ENCODE results near the gene FER. TPM values are rescaled to one million over a fixed set of nuclear protein-coding genes. Genes with fewer than 3 reads are reported as not detected.
A peak's percentile ranks its signal among the peaks of the same experiment; 100 is the strongest.

FER gene
- polyA plus RNA-seq, 1 donor from 2014 or later = 8.5 TPM

GRCh38 chr5:108726446-108727235 lies 21.1 kb upstream of the FER start:
- no peak overlapping the region for H3K27ac ChIP-seq (ENCODE audit: low read length)
- TF ChIP-seq SMC3 (conservative IDR thresholded peaks at IDR 0.05; ENCODE audit: poor library complexity) (no peak), MXI1 (conservative IDR thresholded peaks at IDR 0.05; ENCODE audit: poor library complexity, severe bottlenecking) (no peak), EP300 (conservative IDR thresholded peaks at IDR 0.05; ENCODE audit: poor library complexity, severe bottlenecking) (no peak), REST (IDR thresholded peaks at IDR 0.05; ENCODE audit: borderline replicate concordance) (no peak), RAD21 (conservative IDR thresholded peaks at IDR 0.05) (no peak), TAF1 (IDR thresholded peaks at IDR 0.05; ENCODE audit: low read depth) (no peak), POLR2AphosphoS5 (IDR thresholded peaks at IDR 0.05) (no peak), EZH2 (IDR thresholded peaks at IDR 0.05; ENCODE audit: borderline replicate concordance, insufficient read depth, low read length, poor library complexity, severe bottlenecking) (no peak), CTCF (IDR thresholded peaks at IDR 0.05; ENCODE audit: poor library complexity, severe bottlenecking) (no peak)
- no peak overlapping the region for H2AFZ ChIP-seq (ENCODE audit: low read depth, low read length)

GRCh38 chr5:108727236-108727650 lies 20.5 kb upstream of the FER start:
- H4K20me1 ChIP-seq (ENCODE audit: insufficient read depth) = no peaks in the 10 kb centered on the region
- no peaks in the 10 kb centered on the region for H3K9me3 ChIP-seq (ENCODE audit: low read length)
- no peaks in the 10 kb centered on the region for H3K79me2 ChIP-seq (replicated peaks; ENCODE audit: insufficient read depth, low read length)
- TF ChIP-seq MXI1 (conservative IDR thresholded peaks at IDR 0.05; ENCODE audit: poor library complexity, severe bottlenecking) = no peak
- TF ChIP-seq EZH2 (IDR thresholded peaks at IDR 0.05; ENCODE audit: borderline replicate concordance, insufficient read depth, low read length, poor library complexity, severe bottlenecking) = no peak
- TF ChIP-seq SMC3 (conservative IDR thresholded peaks at IDR 0.05; ENCODE audit: poor library complexity) = no peak
- no peak for TF ChIP-seq RAD21 (conservative IDR thresholded peaks at IDR 0.05)
- TF ChIP-seq EP300 (conservative IDR thresholded peaks at IDR 0.05; ENCODE audit: poor library complexity, severe bottlenecking) = no peak
- no peak for TF ChIP-seq CTCF (IDR thresholded peaks at IDR 0.05; ENCODE audit: poor library complexity, severe bottlenecking)
- no peak for TF ChIP-seq REST (IDR thresholded peaks at IDR 0.05; ENCODE audit: borderline replicate concordance)
- no peak for TF ChIP-seq POLR2AphosphoS5 (IDR thresholded peaks at IDR 0.05)
- TF ChIP-seq TAF1 (IDR thresholded peaks at IDR 0.05; ENCODE audit: low read depth) = no peak
- H3K4me2 ChIP-seq (ENCODE audit: low read length) = no peak overlapping the region
- no peaks in the 10 kb centered on the region for H3K27me3 ChIP-seq (ENCODE audit: insufficient read depth, low read depth, low read length)
- peak overlapping the region; percentile 65 for H3K4me3 ChIP-seq (ENCODE audit: low read length)
- H3F3A ChIP-seq (ENCODE audit: insufficient read depth, low read length, poor library complexity, severe bottlenecking) = no peaks in the 10 kb centered on the region
- no peaks in the 10 kb centered on the region for H3K9me2 ChIP-seq (ENCODE audit: insufficient read depth, low read length)
- peak overlapping the region; percentile 42 for H3K9ac ChIP-seq (ENCODE audit: low read length)
- H3K36me3 ChIP-seq (ENCODE audit: insufficient read depth, low read length) = no peaks in the 10 kb centered on the region
- H2AFZ ChIP-seq (ENCODE audit: low read depth, low read length) = no peak overlapping the region
- no peak overlapping the region for H3K27ac ChIP-seq (ENCODE audit: low read length)

More at GRCh38 chr5:108726446-108727235, 21.1 kb upstream of the FER start:
- Histone ChIP-seq H3K9ac (ENCODE audit: low read length) (no peak overlapping the region), H3F3A (ENCODE audit: insufficient read depth, low read length, poor library complexity, severe bottlenecking) (no peaks in the 10 kb centered on the region), H4K20me1 (ENCODE audit: insufficient read depth) (no peaks in the 10 kb centered on the region), H3K9me3 (ENCODE audit: low read length) (no peaks in the 10 kb centered on the region), H3K36me3 (ENCODE audit: insufficient read depth, low read length) (no peaks in the 10 kb centered on the region), H3K4me2 (ENCODE audit: low read length) (no peak overlapping the region), H3K9me2 (ENCODE audit: insufficient read depth, low read length) (no peaks in the 10 kb centered on the region), H3K27me3 (ENCODE audit: insufficient read depth, low read depth, low read length) (no peaks in the 10 kb centered on the region), H3K79me2 (replicated peaks; ENCODE audit: insufficient read depth, low read length) (no peaks in the 10 kb centered on the region), H3K4me3 (ENCODE audit: low read length) (no peak overlapping the region)
